CD4-positive, alpha-beta memory T cell (primary cell): Measurements from ENCODE around the gene LRP1B. TPM values are rescaled to one million over a fixed set of nuclear protein-coding genes. Genes with fewer than 3 reads are reported as not detected.

Experiments used
- CTCF ChIA-PET: fragments of 350-600 bp; sonication (Branson Sonifier 250); formaldehyde crosslinking; loops from one replicate; lab custom pipeline; 2021; ENCODE audit warnings: inconsistent platforms; ENCODE audit not compliant: partially characterized antibody; lab: Charles Lee
- POLR2A ChIA-PET: fragments of 350-600 bp; sonication (Branson Sonifier 250); formaldehyde crosslinking; loops from one replicate; lab custom pipeline; 2021; ENCODE audit not compliant: partially characterized antibody; lab: Charles Lee
- DNase-seq, 5 donors: peaks; one replicate each; pipeline versions ENCODE4 v3.0.0 to v3.0.0-alpha.2; 2020 to 2022; ENCODE audit warnings: mixed read lengths in 1 of 5
- H3K27ac ChIP-seq: one replicate; pipeline ENCODE4 v1.7.0; 2013; ENCODE audit warnings: low read depth, low read length
- H3K27me3 ChIP-seq: 2 replicates; pipeline ENCODE4 v1.7.0; 2013; ENCODE audit warnings: mild to moderate bottlenecking, low read length, moderate library complexity; ENCODE audit not compliant: insufficient read depth
- H3K36me3 ChIP-seq: 2 replicates; pipeline ENCODE4 v1.7.0; 2013; ENCODE audit warnings: mild to moderate bottlenecking, low read length, moderate library complexity; ENCODE audit not compliant: insufficient read depth
- H3K4me1 ChIP-seq: 2 replicates; pipeline ENCODE4 v1.7.0; 2013; ENCODE audit warnings: mild to moderate bottlenecking, low read length, moderate library complexity; ENCODE audit not compliant: insufficient read depth
- H3K4me3 ChIP-seq, 2 donors: one replicate each; pipeline ENCODE4 v1.7.0; 2013; ENCODE audit warnings: low read length in 2 of 2, mild to moderate bottlenecking in 1 of 2
- H3K9me3 ChIP-seq, 2 donors: one replicate each; pipeline ENCODE4 v1.7.0; 2013; ENCODE audit warnings: low read length in 2 of 2, control low read depth in 1 of 2; ENCODE audit not compliant: control insufficient read depth in 1 of 2
- H3K27ac Mint-ChIP-seq, 7 donors: one replicate each; pipeline ENCODE4 v1.8.0; 2020 to 2021; ENCODE audit warnings: mixed read lengths in 7 of 7, mild to moderate bottlenecking in 6 of 7, inconsistent platforms in 3 of 7, moderate library complexity in 3 of 7
- H3K27me3 Mint-ChIP-seq, 2 donors: one replicate each; pipeline ENCODE4 v1.8.0; 2020 to 2021; ENCODE audit warnings: mixed read lengths in 2 of 2
- H3K36me3 Mint-ChIP-seq, 2 donors: one replicate each; pipeline ENCODE4 v1.8.0; 2020 to 2021; ENCODE audit warnings: mixed read lengths in 2 of 2, inconsistent platforms in 1 of 2, mild to moderate bottlenecking in 1 of 2
- H3K4me1 Mint-ChIP-seq, 4 donors: one replicate each; pipeline ENCODE4 v1.8.0; 2020 to 2021; ENCODE audit warnings: mixed read lengths in 4 of 4, mild to moderate bottlenecking in 1 of 4
- H3K4me3 Mint-ChIP-seq, 8 donors: one replicate each; pipeline ENCODE4 v1.8.0; 2020 to 2021; ENCODE audit warnings: mixed read lengths in 8 of 8, mild to moderate bottlenecking in 7 of 8, moderate library complexity in 6 of 8, inconsistent platforms in 3 of 8
- H3K9me3 Mint-ChIP-seq, 8 donors: one replicate each; pipeline ENCODE4 v1.8.0; 2020 to 2021; ENCODE audit warnings: mixed read lengths in 8 of 8, mild to moderate bottlenecking in 5 of 8, inconsistent platforms in 3 of 8, moderate library complexity in 1 of 8
- intact Hi-C: fragments of 100-400 bp; cut with micrococcal nuclease; formaldehyde crosslinking; loops from one replicate; pipeline ENCODE4 v1.15.1; 2023
- polyA plus RNA-seq, 2 donors: library from polyadenylated mRNA; unstranded; fragments of 300-500 nt; fragmentation: Illumina TruSeq; gene quantifications; one replicate each; pipeline ENCODE4 v1.2.3, GENCODE V29; 2021
- total RNA-seq, 2 experiments: library from RNA; stranded (reverse); gene quantifications; one replicate each; pipeline ENCODE4 v1.2.3, GENCODE V29; 2021

Gene LRP1B
- total and polyA plus RNA-seq, 4 experiments from 2014 or later: not detected

DNA sequence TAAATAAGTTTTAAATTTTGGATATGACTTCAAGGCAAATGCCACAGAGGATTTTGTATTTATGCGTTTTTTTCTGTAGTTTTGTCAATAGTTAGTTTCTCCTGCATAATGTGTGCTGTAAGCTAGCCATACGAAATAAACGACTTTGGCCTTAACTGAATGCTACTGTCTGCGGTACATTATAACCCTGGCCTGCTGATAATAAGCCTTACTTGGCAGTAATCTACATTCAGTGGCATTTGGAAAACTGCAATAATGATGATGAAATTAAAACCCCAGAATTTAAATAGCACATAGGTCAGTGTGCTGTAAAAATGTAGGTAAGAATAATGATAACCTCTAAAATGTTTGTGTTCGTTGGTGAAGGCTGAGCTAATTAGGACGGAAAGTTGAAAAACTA is 88.8 kb downstream of the LRP1B start:
- DNase-seq: no peak
- H3K4me3 Mint-ChIP-seq: no peak overlapping the region
- no peaks in the 10 kb centered on the region for H3K27me3 ChIP-seq
- H3K4me1 ChIP-seq: no peaks in the 10 kb centered on the region
- H3K27ac Mint-ChIP-seq: no peak overlapping the region
- H3K9me3 Mint-ChIP-seq: peaks cover 0 to 25% (median 2%) of the 10 kb centered on the region in 8 donors
- H3K27me3 Mint-ChIP-seq: no peaks in the 10 kb centered on the region
- intact Hi-C loops: no loop called here
- CTCF ChIA-PET: no interaction called here
- no peaks in the 10 kb centered on the region for H3K9me3 ChIP-seq
- H3K4me3 ChIP-seq: no peak overlapping the region
- no peaks in the 10 kb centered on the region for H3K36me3 Mint-ChIP-seq
- no peaks in the 10 kb centered on the region for H3K4me1 Mint-ChIP-seq
- POLR2A ChIA-PET: no interaction called here
- H3K36me3 ChIP-seq: no peaks in the 10 kb centered on the region
- no peak overlapping the region for H3K27ac ChIP-seq

GRCh38 chr2:142041105-142041504 is 89.7 kb downstream of the LRP1B start:
- intact Hi-C loops: no loop called here
- H3K27me3 Mint-ChIP-seq: no peaks in the 10 kb centered on the region

DNA sequence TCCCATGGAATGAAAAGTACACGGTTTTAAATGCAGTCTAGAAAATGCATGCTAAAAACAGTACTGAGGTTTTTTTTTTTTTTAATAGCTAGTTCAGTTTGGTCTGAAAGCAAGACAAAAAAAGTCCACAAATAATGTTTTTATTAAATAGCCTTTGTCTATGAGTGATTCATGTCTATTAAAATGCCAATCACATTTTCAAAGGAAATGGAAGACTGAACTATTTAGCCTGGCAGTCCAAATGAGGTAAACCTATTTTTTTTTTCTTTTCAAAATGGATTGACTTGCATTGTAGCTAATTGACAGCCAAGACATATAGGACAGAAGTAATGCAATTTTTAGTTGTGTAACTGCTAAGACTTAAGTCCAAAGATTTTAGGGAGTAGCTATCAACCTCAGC is 90.3 kb downstream of the LRP1B start:
- no peak overlapping the region for H3K27ac Mint-ChIP-seq
- H3K36me3 ChIP-seq: no peaks in the 10 kb centered on the region
- H3K4me3 Mint-ChIP-seq: no peak overlapping the region
- POLR2A ChIA-PET: no interaction called here
- H3K27me3 ChIP-seq: no peaks in the 10 kb centered on the region
- no peak overlapping the region for H3K4me3 ChIP-seq
- H3K36me3 Mint-ChIP-seq: no peaks in the 10 kb centered on the region
- no peak for DNase-seq
- no peaks in the 10 kb centered on the region for H3K4me1 ChIP-seq
- no peaks in the 10 kb centered on the region for H3K9me3 ChIP-seq
- no peaks in the 10 kb centered on the region for H3K27me3 Mint-ChIP-seq
- intact Hi-C loops: no loop called here
- peaks cover 0 to 27% (median 3%) of the 10 kb centered on the region in 8 donors for H3K9me3 Mint-ChIP-seq
- H3K27ac ChIP-seq: no peak overlapping the region
- no peaks in the 10 kb centered on the region for H3K4me1 Mint-ChIP-seq
- CTCF ChIA-PET: interaction anchor here (0.6 kb wide), 1 partner anchor 932 kb away, joined by 3 read pairs; no protein-coding TSS in a partner anchor

More at GRCh38 chr2:142041105-142041504, 89.7 kb downstream of the LRP1B start:
- Mint-ChIP-seq H3K4me3 (no peak overlapping the region), H3K9me3 (peaks cover 0 to 27% (median 2%) of the 10 kb centered on the region in 8 donors), H3K36me3 (no peaks in the 10 kb centered on the region), H3K27ac (no peak overlapping the region), H3K4me1 (no peaks in the 10 kb centered on the region)
- ChIA-PET POLR2A (no interaction called here), CTCF (no interaction called here)
- DNase-seq: no peak
- no peak overlapping the region for H3K4me3 ChIP-seq
- H3K4me1 ChIP-seq: no peaks in the 10 kb centered on the region
- H3K9me3 ChIP-seq: no peaks in the 10 kb centered on the region
- no peaks in the 10 kb centered on the region for H3K27me3 ChIP-seq
- no peaks in the 10 kb centered on the region for H3K36me3 ChIP-seq
- H3K27ac ChIP-seq: no peak overlapping the region

- Mint-ChIP-seq H3K27ac (no peak overlapping the region), H3K9me3 (peaks cover 0 to 31% (median 5%) of the 10 kb centered on the region in 8 donors), H3K4me1 (no peaks in the 10 kb centered on the region), H3K36me3 (no peaks in the 10 kb centered on the region), H3K27me3 (no peaks in the 10 kb centered on the region), H3K4me3 (no peak overlapping the region)
- Histone ChIP-seq H3K27me3 (no peaks in the 10 kb centered on the region), H3K27ac (no peak overlapping the region), H3K4me3 (no peak overlapping the region), H3K36me3 (no peaks in the 10 kb centered on the region), H3K9me3 (no peaks in the 10 kb centered on the region), H3K4me1 (no peaks in the 10 kb centered on the region)
- POLR2A ChIA-PET: no interaction called here
- intact Hi-C loops: no loop called here
- CTCF ChIA-PET: no interaction called here
- no peak for DNase-seq
Measured at GRCh38 chr2:142038826-142039225, 92.0 kb downstream of the LRP1B start.

DNA sequence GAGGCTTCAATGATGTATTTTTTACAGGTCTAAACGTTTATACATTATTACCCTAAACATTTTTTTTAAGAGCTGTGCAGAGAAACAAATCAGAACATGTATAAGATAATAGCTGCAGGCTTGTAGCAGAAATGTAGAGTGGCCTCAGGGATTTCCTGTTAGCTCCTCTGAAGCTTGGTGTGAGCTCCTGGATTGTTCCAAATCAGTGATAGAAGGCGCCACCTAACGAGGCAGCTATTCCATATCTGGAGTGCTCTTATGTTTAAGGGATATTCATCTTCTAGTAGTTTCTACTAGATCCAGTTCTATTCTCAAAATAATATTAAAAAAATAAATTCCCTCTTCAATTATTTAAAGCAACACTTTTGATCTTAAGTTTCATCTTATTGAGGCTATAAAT is 93.1 kb downstream of the LRP1B start:
- no peak overlapping the region for H3K27ac Mint-ChIP-seq
- no peaks in the 10 kb centered on the region for H3K27me3 Mint-ChIP-seq
- Histone ChIP-seq H3K27me3 (no peaks in the 10 kb centered on the region), H3K9me3 (no peaks in the 10 kb centered on the region), H3K36me3 (no peaks in the 10 kb centered on the region), H3K4me1 (no peaks in the 10 kb centered on the region), H3K27ac (no peak overlapping the region), H3K4me3 (no peak overlapping the region)
- intact Hi-C loops: no loop called here
- DNase-seq: no peak
- H3K36me3 Mint-ChIP-seq: no peaks in the 10 kb centered on the region
- ChIA-PET POLR2A (no interaction called here), CTCF (no interaction called here)
- peaks cover 0 to 28% (median 4%) of the 10 kb centered on the region in 8 donors for H3K9me3 Mint-ChIP-seq
- H3K4me3 Mint-ChIP-seq: no peak overlapping the region
- H3K4me1 Mint-ChIP-seq: no peaks in the 10 kb centered on the region

DNA sequence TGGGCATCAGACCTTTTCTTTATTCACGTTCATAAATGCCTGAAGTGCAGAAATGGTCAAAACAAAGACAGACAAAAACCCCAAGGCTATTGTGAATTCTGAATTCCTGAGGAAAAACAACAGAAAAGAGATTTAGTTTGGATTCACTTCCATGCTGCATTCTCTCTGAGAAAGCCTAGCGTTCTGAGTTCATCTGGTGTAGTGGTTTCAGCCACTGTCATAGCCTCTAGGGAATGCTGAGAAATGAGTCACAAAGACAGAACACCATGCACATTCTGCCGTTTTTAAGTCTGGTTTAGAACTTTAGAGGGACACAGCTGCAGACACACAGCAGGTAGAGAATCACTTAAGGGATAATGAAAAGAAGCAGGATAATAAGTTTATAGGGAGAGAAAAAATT is 93.8 kb downstream of the LRP1B start:
- Histone ChIP-seq H3K4me1 (no peaks in the 10 kb centered on the region), H3K4me3 (no peak overlapping the region), H3K9me3 (no peaks in the 10 kb centered on the region), H3K27ac (no peak overlapping the region), H3K36me3 (no peaks in the 10 kb centered on the region), H3K27me3 (no peaks in the 10 kb centered on the region)
- Mint-ChIP-seq H3K4me1 (no peaks in the 10 kb centered on the region), H3K27me3 (no peaks in the 10 kb centered on the region), H3K36me3 (no peaks in the 10 kb centered on the region), H3K4me3 (no peak overlapping the region), H3K27ac (no peak overlapping the region), H3K9me3 (peaks cover 0 to 31% (median 6%) of the 10 kb centered on the region in 8 donors)
- intact Hi-C loops: no loop called here
- ChIA-PET CTCF (no interaction called here), POLR2A (no interaction called here)
- DNase-seq: no peak

DNA sequence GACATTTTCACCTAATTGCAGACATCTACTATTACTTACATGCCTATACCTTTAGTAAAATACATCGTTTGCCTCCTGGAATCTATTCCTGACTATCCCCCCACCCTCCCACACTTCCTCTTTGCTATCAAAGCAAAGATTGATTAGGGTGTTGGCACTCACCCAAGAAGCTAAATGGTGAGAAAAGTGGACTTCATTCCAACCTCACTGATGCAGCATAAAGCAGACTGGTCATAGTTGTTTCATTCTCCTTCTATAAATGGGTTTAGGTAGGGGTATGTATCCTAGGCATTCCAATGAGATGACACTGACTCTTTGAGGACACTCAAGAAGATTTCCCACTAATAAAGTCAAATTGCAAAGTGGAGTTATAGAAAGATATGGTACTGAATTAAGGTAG is 97.4 kb downstream of the LRP1B start:
- Mint-ChIP-seq H3K9me3 (peaks cover 3 to 15% (median 5%) of the 10 kb centered on the region in 8 donors), H3K36me3 (no peaks in the 10 kb centered on the region)
- no peak overlapping the region for H3K4me3 ChIP-seq

DNA sequence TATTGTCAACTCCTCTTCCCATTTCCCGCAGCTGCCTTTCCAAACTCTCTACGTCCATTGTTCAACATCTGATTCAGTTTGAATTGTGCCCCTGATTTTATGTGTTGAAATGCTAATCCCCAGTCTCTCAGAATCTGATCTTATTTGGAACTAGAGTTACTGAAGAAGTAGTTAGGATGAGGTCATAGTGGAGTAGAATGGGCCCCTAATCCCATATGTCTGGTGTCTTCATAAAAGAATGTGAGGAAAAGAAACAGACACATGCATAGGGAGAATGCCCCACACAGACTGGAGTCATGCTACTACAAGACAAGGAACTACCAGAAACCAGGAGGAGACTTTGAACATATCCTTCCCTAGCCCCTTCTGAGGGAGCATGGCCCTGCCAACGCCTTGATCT is 99.2 kb downstream of the LRP1B start:
- Histone ChIP-seq H3K4me3 (no peak overlapping the region), H3K36me3 (no peaks in the 10 kb centered on the region), H3K27me3 (no peaks in the 10 kb centered on the region), H3K27ac (no peak overlapping the region), H3K9me3 (no peaks in the 10 kb centered on the region), H3K4me1 (no peaks in the 10 kb centered on the region)
- no peaks in the 10 kb centered on the region for H3K36me3 Mint-ChIP-seq
- POLR2A ChIA-PET: no interaction called here
- CTCF ChIA-PET: no interaction called here
- no peaks in the 10 kb centered on the region for H3K4me1 Mint-ChIP-seq
- H3K27ac Mint-ChIP-seq: no peak overlapping the region
- DNase-seq: no peak
- H3K9me3 Mint-ChIP-seq: peaks cover 2 to 15% (median 3%) of the 10 kb centered on the region in 8 donors
- no peak overlapping the region for H3K4me3 Mint-ChIP-seq
- no peaks in the 10 kb centered on the region for H3K27me3 Mint-ChIP-seq
- intact Hi-C loops: no loop called here

More for the DNA sequence above, 97.4 kb downstream of the LRP1B start:
- no peaks in the 10 kb centered on the region for H3K9me3 ChIP-seq
- POLR2A ChIA-PET: no interaction called here
- Mint-ChIP-seq H3K4me1 (no peaks in the 10 kb centered on the region), H3K4me3 (no peak overlapping the region), H3K27me3 (no peaks in the 10 kb centered on the region), H3K27ac (no peak overlapping the region)
- no peaks in the 10 kb centered on the region for H3K4me1 ChIP-seq
- H3K36me3 ChIP-seq: no peaks in the 10 kb centered on the region
- intact Hi-C loops: no loop called here
- DNase-seq: no peak
- no peaks in the 10 kb centered on the region for H3K27me3 ChIP-seq
- CTCF ChIA-PET: no interaction called here
- H3K27ac ChIP-seq: no peak overlapping the region
